Ovary (tissue), 9 donors: ENCODE data around the gene ARHGEF4. TPM values are rescaled to one million over a fixed set of nuclear protein-coding genes. Genes with fewer than 3 reads are reported as not detected.

Experiments
- DNase-seq, 5 donors: peaks; one replicate each; pipeline ENCODE4 v3.0.0-alpha.2; 2019 to 2020
- H3K27ac ChIP-seq, 2 donors: fragments of 200-600 bp; one replicate each; pipeline versions ENCODE4 v1.5.1 to v1.8.0; 2019 to 2022
- H3K27me3 ChIP-seq: fragments of 200-600 bp; one replicate; pipeline ENCODE4 v1.8.0; 2022
- H3K36me3 ChIP-seq: fragments of 200-600 bp; sonication (generic); one replicate; pipeline ENCODE4 v1.5.1; 2019
- H3K4me1 ChIP-seq: one replicate; pipeline ENCODE4 v1.8.1; 2013; ENCODE audit warnings: mild to moderate bottlenecking, moderate library complexity; ENCODE audit not compliant: insufficient read depth
- H3K4me3 ChIP-seq: fragments of 200-600 bp; sonication (generic); one replicate; pipeline ENCODE4 v1.5.1; 2017
- H3K9me3 ChIP-seq, 2 donors: fragments of 200-600 bp in 1 of 2; sonication (generic) in 1 of 2; one replicate each; pipeline versions ENCODE4 v1.5.1 to v1.8.1; 2013 to 2019; ENCODE audit warnings: mild to moderate bottlenecking in 1 of 2, moderate library complexity in 1 of 2
- CTCF ChIP-seq, 3 donors: fragments of 450-650 bp in 2 of 3; fragments of 200-600 bp in 1 of 3; IDR thresholded peaks; one replicate each; pipeline versions ENCODE4 v1.5.1 to v1.8.0; 2016 to 2022; ENCODE audit warnings: antibody characterized with exemption in 3 of 3, mild to moderate bottlenecking in 1 of 3
- EP300 ChIP-seq: sonication (generic); formaldehyde crosslinking; IDR thresholded peaks from one replicate; pipeline ENCODE4 v1.6.1; 2017; ENCODE audit warnings: antibody characterized with exemption
- POLR2A ChIP-seq: fragments of 450-650 bp; IDR thresholded peaks from one replicate; pipeline ENCODE4 v1.6.1; 2017; ENCODE audit warnings: antibody characterized with exemption, mild to moderate bottlenecking, moderate library complexity
- WGBS, 3 donors: extraction: QIAGEN DNeasy Blood & Tissue Kit in 1 of 3; methylation state at CpG; one replicate each; pipeline versions ENCODE4 v1.1.5 to v1.1.7; 2013 to 2017; 5-methylcytosine and 5-hydroxymethylcytosine counted together
- intact Hi-C, 4 donors: fragments of 100-400 bp; cut with DNase I; formaldehyde crosslinking; loops; one replicate each; pipeline versions ENCODE4 v1.11.0 to v1.15.1; 2022 to 2023
- polyA plus RNA-seq, 2 donors: library from polyadenylated mRNA; stranded (reverse); fragments of 200-250 nt in 1 of 2; fragments of 350-450 nt in 1 of 2; fragmentation: Illumina TruSeq in 1 of 2; extraction: RNeasy Lipid Tissue Mini Kit (QIAGEN cat#74804) in 1 of 2; gene quantifications; one replicate each; pipeline ENCODE4 v1.2.3, GENCODE V29; 2013 to 2014
- total RNA-seq, 7 donors: library from RNA; depleted of rRNA in 2 of 7; stranded (reverse); fragments of >200 nt in 2 of 7; fragmentation: NEBNext Ultra II Directional in 3 of 7; extraction: Animal tissue kit (Norgen Biotek cat#: 25700) in 3 of 7; gene quantifications; one replicate each; pipeline versions ENCODE4 v1.1.0 to v1.2.4, GENCODE V29; 2016 to 2023
- donor health status: DM: no; HTN: no; CAD: no; lungs with moderate emphysema.
- donor health status: DM: no; HTN: no; CAD: no.
- donor health status: Bipolar disorder and iron deficiency.
- donor health status: DM: yes; HTN: yes; CAD: no.
- donor health status: DM: no; HTN: no; CAD: no.
- donor health status: DM: yes; HTN: yes; CAD: no.

Gene ARHGEF4
- total and polyA plus RNA-seq, 9 donors: 8.6 to 27.4 (median 18.0) TPM

DNA sequence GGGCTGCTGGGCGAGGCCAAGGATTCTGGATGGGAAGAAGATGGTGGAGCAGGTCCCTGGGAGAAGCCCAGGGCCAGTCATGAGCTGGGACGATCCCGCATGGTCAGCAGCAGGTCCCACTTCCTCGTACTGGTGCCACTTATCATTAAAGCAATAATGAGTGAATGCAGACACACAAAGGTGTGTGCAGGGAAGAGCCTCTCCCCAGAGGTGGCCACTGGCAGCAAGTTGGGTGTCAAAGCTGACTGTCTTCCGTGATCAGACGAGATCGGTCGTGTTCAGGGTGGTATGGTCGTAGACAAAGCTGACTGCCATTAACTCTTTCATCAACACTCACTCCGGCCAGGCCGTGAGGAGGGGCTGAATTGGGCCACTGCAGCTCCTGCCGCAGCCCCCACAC lies 10.3 kb upstream of the ARHGEF4 start:
- no peak for DNase-seq
- WGBS, 3 donors: 66 to 77% (median 72%) methylated on average over 12 of the region's 12 CpGs
- no peak for TF ChIP-seq POLR2A
- TF ChIP-seq CTCF (IDR thresholded peaks at IDR 0.05): no peak
- TF ChIP-seq EP300: no peak
- Histone ChIP-seq H3K9me3 (no peaks in the 10 kb centered on the region), H3K4me3 (no peak overlapping the region), H3K27ac (no peak overlapping the region), H3K36me3 (no peaks in the 10 kb centered on the region), H3K27me3 (no peaks in the 10 kb centered on the region), H3K4me1 (no peaks in the 10 kb centered on the region)
- intact Hi-C loops: no loop called here

DNA sequence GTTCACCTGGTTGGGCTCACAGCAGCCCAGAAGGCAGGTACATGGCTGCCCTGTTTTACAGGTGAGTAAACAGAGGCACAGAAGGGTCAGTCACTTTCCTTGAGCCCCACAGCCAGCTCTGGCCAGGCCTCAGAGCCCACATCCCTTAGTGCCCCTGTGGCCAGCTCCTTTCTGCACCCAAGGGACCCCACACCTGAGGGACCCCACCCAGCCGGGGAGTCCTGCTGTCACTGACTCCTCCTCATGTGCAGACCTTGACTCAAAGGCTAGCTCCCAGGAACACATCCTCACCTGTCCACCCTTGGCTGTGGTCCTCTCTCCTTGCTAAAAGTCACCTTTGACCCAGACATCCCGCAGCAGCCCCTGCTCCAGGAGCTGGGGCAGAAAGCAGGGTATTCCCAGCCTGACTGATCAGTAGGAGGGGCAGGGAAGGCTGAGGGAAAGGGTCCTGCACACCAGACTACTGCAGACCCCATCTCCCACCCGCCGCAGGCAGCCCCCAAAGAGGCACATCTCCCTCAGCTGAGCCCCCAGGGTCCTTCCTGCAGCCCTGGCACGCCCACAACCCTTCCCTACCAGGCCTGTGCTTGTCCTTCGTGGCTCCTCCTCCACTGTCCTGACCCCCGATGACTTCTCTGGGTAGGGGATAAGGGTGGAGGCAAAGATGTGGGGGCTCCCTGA lies 9.8 kb upstream of the ARHGEF4 start:
- DNase-seq: no peak
- no peaks in the 10 kb centered on the region for H3K36me3 ChIP-seq
- H3K9me3 ChIP-seq: no peaks in the 10 kb centered on the region
- TF ChIP-seq EP300 (no peak), CTCF (IDR thresholded peaks at IDR 0.05) (no peak), POLR2A (no peak)
- intact Hi-C loops: no loop called here
- H3K27me3 ChIP-seq: no peaks in the 10 kb centered on the region
- H3K4me3 ChIP-seq: no peak overlapping the region
- 68 to 80% (median 70%) methylated on average over 7 of the region's 7 CpGs for WGBS, 3 donors
- no peaks in the 10 kb centered on the region for H3K4me1 ChIP-seq
- H3K27ac ChIP-seq: no peak overlapping the region

DNA sequence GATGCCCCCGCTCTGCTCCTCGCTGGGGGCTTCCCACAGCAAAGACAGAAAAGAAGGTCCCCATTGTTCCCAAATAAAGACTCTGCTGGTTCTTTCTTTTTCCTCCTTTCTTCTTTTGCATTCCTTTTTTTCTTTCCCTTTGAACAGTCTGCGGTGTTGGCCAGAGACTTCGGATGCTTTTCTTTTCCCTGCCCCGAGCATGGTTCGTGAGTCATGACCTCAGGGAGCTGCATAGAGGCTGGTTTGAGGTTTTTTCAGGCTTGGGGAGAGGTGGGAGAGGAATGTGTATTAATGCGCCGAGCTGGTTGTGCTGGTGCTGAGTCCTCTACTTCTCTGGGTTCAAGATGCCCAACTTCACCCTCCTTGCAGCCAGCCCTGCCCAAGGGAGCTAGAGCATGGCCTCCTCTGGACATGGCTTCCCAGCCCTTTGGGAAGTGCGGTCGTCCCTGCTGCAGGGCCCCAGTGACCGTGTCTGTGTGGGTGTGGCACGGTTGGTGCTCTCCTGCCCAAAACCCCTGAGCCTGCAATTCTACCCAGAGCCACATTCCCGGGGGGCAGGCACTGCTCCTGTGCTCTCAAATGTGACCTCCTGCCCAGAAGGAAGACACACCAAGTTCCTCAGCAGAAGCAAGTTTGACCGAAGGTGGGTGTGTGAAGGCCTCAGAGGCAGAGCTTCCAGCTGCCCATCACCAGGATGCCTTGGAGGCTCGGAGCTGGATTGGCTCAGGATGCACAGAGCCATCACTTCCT lies 9.0 kb upstream of the ARHGEF4 start:
- intact Hi-C loops: no loop called here
- TF ChIP-seq POLR2A (no peak), EP300 (no peak), CTCF (IDR thresholded peaks at IDR 0.05) (no peak)
- Histone ChIP-seq H3K27ac (no peak overlapping the region), H3K36me3 (no peaks in the 10 kb centered on the region), H3K4me1 (no peaks in the 10 kb centered on the region), H3K27me3 (no peaks in the 10 kb centered on the region), H3K9me3 (no peaks in the 10 kb centered on the region), H3K4me3 (no peak overlapping the region)
- no peak for DNase-seq
- 67 to 78% (median 72%) methylated on average over 15 of the region's 15 CpGs for WGBS, 3 donors

GRCh38 chr2:130828461-130828860 lies 8.3 kb upstream of the ARHGEF4 start:
- no peaks in the 10 kb centered on the region for H3K9me3 ChIP-seq
- no peak for DNase-seq
- H3K4me3 ChIP-seq: no peak overlapping the region
- WGBS, 3 donors: 71 to 80% (median 77%) methylated on average over 5 of the region's 5 CpGs
- H3K36me3 ChIP-seq: no peaks in the 10 kb centered on the region
- no peak overlapping the region for H3K27ac ChIP-seq
- TF ChIP-seq EP300: no peak
- TF ChIP-seq POLR2A: no peak
- no peak for TF ChIP-seq CTCF (IDR thresholded peaks at IDR 0.05)
- H3K4me1 ChIP-seq: no peaks in the 10 kb centered on the region
- intact Hi-C loops: no loop called here
- H3K27me3 ChIP-seq: no peaks in the 10 kb centered on the region
